Measurements from ENCODE around the gene KLHL14. TPM values are rescaled to one million over a fixed set of nuclear protein-coding genes. Genes with fewer than 3 reads are reported as not detected.

Gene KLHL14
- total and polyA plus RNA-seq, 2 of the 13 experiments (the other 11 are each of a cell fraction or from before 2014, with no cell fraction given) = 16.0 to 41.8 TPM

DNA sequence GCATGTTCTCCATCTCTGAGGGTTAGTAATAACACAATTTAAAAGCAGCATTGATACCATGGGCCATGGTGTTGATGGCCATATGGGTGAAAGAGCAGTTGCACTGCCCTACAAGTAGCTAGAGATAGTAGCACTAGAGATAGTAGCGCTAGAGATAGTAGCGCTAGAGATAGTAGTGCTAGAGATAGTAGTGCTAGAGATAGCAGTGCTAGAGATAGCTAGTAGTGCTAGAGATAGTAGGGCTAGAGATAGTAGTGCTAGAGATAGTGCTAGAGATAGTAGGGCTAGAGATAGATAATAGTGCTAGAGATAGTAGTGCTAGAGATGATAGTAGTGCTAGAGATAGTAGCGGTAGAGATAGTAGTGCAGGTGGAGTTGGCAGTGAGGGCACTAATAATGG lies 39.5 kb upstream of the KLHL14 start (continued):
- TF ChIP-seq, protein P1, sequence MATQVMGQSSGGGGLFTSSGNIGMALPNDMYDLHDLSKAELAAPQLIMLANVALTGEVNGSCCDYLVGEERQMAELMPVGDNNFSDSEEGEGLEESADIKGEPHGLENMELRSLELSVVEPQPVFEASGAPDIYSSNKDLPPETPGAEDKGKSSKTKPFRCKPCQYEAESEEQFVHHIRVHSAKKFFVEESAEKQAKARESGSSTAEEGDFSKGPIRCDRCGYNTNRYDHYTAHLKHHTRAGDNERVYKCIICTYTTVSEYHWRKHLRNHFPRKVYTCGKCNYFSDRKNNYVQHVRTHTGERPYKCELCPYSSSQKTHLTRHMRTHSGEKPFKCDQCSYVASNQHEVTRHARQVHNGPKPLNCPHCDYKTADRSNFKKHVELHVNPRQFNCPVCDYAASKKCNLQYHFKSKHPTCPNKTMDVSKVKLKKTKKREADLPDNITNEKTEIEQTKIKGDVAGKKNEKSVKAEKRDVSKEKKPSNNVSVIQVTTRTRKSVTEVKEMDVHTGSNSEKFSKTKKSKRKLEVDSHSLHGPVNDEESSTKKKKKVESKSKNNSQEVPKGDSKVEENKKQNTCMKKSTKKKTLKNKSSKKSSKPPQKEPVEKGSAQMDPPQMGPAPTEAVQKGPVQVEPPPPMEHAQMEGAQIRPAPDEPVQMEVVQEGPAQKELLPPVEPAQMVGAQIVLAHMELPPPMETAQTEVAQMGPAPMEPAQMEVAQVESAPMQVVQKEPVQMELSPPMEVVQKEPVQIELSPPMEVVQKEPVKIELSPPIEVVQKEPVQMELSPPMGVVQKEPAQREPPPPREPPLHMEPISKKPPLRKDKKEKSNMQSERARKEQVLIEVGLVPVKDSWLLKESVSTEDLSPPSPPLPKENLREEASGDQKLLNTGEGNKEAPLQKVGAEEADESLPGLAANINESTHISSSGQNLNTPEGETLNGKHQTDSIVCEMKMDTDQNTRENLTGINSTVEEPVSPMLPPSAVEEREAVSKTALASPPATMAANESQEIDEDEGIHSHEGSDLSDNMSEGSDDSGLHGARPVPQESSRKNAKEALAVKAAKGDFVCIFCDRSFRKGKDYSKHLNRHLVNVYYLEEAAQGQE (IDR thresholded peaks at IDR 0.05; ENCODE audit: borderline replicate concordance in 1 of 2, low read depth in 1 of 2, low read length in 2 of 2) = no peak
- TF ChIP-seq CEBPB (IDR thresholded peaks at IDR 0.05; ENCODE audit: borderline replicate concordance, low read depth, low read length) (no peak), HOXA9 (CRISPR knock-in tag; IDR thresholded peaks at IDR 0.05; ENCODE audit: borderline replicate concordance) (no peak), NFE2L2 (IDR thresholded peaks at IDR 0.05; ENCODE audit: low read length) (no peak), NCOA5 (CRISPR knock-in tag; IDR thresholded peaks at IDR 0.05) (no peak), RORA (CRISPR knock-in tag; IDR thresholded peaks at IDR 0.05) (no peak), TCF12 (IDR thresholded peaks at IDR 0.05) (no peak), TCF12 (CRISPR knock-in tag; IDR thresholded peaks at IDR 0.05) (no peak), TEAD2 (CRISPR knock-in tag; IDR thresholded peaks at IDR 0.05) (no peak), ARNTL (CRISPR knock-in tag; IDR thresholded peaks at IDR 0.05) (no peak)
- TF ChIP-seq, protein P2, sequence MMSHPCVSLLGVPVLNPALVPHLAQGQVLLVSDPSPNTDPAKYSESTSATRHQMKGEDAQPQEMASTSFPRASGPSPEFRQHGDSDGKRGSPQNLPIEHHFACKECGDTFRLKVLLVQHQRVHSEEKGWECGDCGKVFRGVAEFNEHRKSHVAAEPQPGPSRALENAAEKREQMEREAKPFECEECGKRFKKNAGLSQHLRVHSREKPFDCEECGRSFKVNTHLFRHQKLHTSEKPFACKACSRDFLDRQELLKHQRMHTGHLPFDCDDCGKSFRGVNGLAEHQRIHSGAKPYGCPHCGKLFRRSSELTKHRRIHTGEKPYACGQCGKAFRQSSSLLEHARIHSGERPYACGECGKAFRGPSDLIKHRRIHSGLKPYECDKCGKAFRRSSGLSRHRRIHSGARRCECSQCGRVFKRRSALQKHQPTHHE (CRISPR knock-in tag; IDR thresholded peaks at IDR 0.05; ENCODE audit: borderline replicate concordance) = no peak

All from HepG2 (cell line).